ENCODE data around the gene EHMT2.

- TF ChIP-seq CTCF (conservative IDR thresholded peaks at IDR 0.05 in 1 of 2, IDR thresholded peaks at IDR 0.05 in 1 of 2; ENCODE audit: extremely low read depth in 1 of 2, insufficient read depth in 1 of 2, low read depth in 1 of 2, low read length in 2 of 2) (no peak), EZH2 (IDR thresholded peaks at IDR 0.05; ENCODE audit: borderline replicate concordance, low read length) (no peak)
Observed at GRCh38 chr6:31864818-31865204, 32.7 kb downstream of the EHMT2 start.
